ENCODE data around the gene BTBD9.

- no peak for TF ChIP-seq RFX3 (CRISPR knock-in tag; IDR thresholded peaks at IDR 0.05)
- TF ChIP-seq SIN3A (IDR thresholded peaks at IDR 0.05; ENCODE audit: borderline replicate concordance, low read depth, low read length) = no peak
- TF ChIP-seq ZKSCAN1 (IDR thresholded peaks at IDR 0.05; ENCODE audit: low read length) = no peak
- no peak for TF ChIP-seq CTCF (CRISPR knock-in tag; IDR thresholded peaks at IDR 0.05)
- TF ChIP-seq SMAD1 (CRISPR knock-in tag; IDR thresholded peaks at IDR 0.05; ENCODE audit: borderline replicate concordance, low read depth) = no peak
These were observed 140.8 kb downstream of the BTBD9 start for GRCh38 chr6:38498805-38499445.
